Progenitor cell of endocrine pancreas (in vitro differentiated cells): Measurements from ENCODE around the gene MRPL24. TPM values are rescaled to one million over a fixed set of nuclear protein-coding genes. Genes with fewer than 3 reads are reported as not detected.
"Not testable (repeated sequence)": the region's sequence is repeated elsewhere in the genome, so short reads cannot be mapped to it uniquely, and the experiment has no call there.

Experiments used
- DNase-seq: peaks from one replicate; pipeline ENCODE4 v3.0.0; 2021; ENCODE audit warnings: low spot score; ENCODE audit not compliant: unreplicated experiment
- H3K27ac Mint-ChIP-seq: 2 replicates; pipeline ENCODE4 v1.8.0; 2021; ENCODE audit warnings: mild to moderate bottlenecking, moderate library complexity, mixed read lengths
- H3K27me3 Mint-ChIP-seq: 2 replicates; pipeline ENCODE4 v1.8.0; 2021; ENCODE audit warnings: mixed read lengths
- H3K36me3 Mint-ChIP-seq: 2 replicates; pipeline ENCODE4 v1.8.0; 2022; ENCODE audit warnings: mixed read lengths; ENCODE audit not compliant: insufficient read depth
- H3K4me1 Mint-ChIP-seq: 2 replicates; pipeline ENCODE4 v1.8.0; 2021; ENCODE audit warnings: low read depth, mixed read lengths
- H3K4me3 Mint-ChIP-seq: 2 replicates; pipeline ENCODE4 v1.8.0; 2021; ENCODE audit warnings: low read depth, mild to moderate bottlenecking, moderate library complexity, mixed read lengths
- H3K9me3 Mint-ChIP-seq: 2 replicates; pipeline ENCODE4 v1.8.0; 2021; ENCODE audit warnings: low read depth, mixed read lengths
- total RNA-seq: library from RNA; stranded (reverse); gene quantifications from 2 replicates; pipeline ENCODE4 v1.2.1, GENCODE V29; 2021
- TF ChIP-seq, protein P1 (sequence below): fragments of 200-600 bp; sonication (generic); IDR thresholded peaks from one replicate; pipeline ENCODE4 v1.5.0; 2021; ENCODE audit warnings: antibody characterized with exemption, mild to moderate bottlenecking; ENCODE audit not compliant: unreplicated experiment

MRPL24 gene
- total RNA-seq, 1 donor from 2014 or later, result 43.2 TPM

DNA sequence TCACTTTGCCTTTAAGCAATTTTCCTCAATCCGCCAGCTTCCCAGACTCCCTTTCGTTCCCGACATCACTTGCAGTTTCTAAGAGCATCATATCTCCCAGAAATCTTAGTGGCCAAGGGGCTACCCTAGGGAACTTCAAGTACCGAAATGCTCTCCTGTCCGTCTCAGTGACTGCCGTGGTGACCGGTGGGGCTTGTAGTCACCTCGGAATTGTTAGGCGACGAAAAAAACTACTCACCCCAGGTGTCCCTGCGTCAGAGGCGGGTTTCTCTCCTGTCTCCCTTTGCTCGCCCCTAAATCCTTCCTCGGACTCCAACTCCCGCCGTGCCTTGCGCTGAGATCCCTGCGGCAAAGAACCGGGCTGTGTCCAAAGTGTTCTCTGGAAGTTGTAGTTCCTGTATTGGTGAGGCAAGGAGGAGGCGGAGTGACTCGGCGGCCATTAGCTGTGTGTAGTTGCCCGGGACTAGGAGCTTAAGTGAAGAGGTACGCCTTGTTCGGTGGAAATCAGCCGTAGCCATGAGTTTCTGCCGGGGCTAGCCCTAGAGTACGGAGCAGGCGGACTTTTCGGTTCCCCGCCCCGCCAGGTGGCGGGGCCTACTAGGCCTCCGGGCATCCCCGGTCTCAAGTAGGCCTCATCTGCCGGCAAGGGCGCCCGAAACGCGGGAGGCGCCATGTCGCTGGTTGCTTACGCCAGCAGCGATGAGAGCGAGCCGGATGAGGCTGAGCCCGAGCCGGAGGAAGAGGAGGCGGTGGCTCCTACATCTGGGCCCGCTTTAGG lies 26.4 kb upstream of the MRPL24 start, which contains the start of gene PRCC:
Gene PRCC, plus strand, starts transcription at position 435 of the 778 bp plus-strand sequence. Its CDS starts 237 bp downstream, at position 672.
- Mint-ChIP-seq H3K27me3 (no peaks in the 10 kb centered on the region), H3K9me3 (no peaks in the 10 kb centered on the region), H3K36me3 (peaks cover 7% of the 10 kb centered on the region), H3K4me1 (peaks cover 34% of the 10 kb centered on the region), H3K27ac (peak within 1 kb of the TSS; percentile 89), H3K4me3 (no peak within 1 kb of the TSS)
- TF ChIP-seq, protein P1, sequence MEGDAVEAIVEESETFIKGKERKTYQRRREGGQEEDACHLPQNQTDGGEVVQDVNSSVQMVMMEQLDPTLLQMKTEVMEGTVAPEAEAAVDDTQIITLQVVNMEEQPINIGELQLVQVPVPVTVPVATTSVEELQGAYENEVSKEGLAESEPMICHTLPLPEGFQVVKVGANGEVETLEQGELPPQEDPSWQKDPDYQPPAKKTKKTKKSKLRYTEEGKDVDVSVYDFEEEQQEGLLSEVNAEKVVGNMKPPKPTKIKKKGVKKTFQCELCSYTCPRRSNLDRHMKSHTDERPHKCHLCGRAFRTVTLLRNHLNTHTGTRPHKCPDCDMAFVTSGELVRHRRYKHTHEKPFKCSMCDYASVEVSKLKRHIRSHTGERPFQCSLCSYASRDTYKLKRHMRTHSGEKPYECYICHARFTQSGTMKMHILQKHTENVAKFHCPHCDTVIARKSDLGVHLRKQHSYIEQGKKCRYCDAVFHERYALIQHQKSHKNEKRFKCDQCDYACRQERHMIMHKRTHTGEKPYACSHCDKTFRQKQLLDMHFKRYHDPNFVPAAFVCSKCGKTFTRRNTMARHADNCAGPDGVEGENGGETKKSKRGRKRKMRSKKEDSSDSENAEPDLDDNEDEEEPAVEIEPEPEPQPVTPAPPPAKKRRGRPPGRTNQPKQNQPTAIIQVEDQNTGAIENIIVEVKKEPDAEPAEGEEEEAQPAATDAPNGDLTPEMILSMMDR, result peak; percentile 17
- DNase-seq, result peak; percentile 95

GRCh38 chr1:156766298-156767100 lies 25.6 kb upstream of the MRPL24 start:
- no peaks in the 10 kb centered on the region for H3K9me3 Mint-ChIP-seq
- TF ChIP-seq, protein P1, result no peak
- no peak overlapping the region for H3K27ac Mint-ChIP-seq

GRCh38 chr1:156765666-156766065 lies 24.8 kb upstream of the MRPL24 start:
- peaks cover 23% of the 10 kb centered on the region for H3K4me1 Mint-ChIP-seq
- H3K36me3 Mint-ChIP-seq, result peaks cover 2% of the 10 kb centered on the region
- no peak overlapping the region for H3K4me3 Mint-ChIP-seq
- no peaks in the 10 kb centered on the region for H3K27me3 Mint-ChIP-seq
- no peak overlapping the region for H3K27ac Mint-ChIP-seq
- no peak for DNase-seq
- TF ChIP-seq, protein P1, result no peak
- no peaks in the 10 kb centered on the region for H3K9me3 Mint-ChIP-seq

More at GRCh38 chr1:156766298-156767100, 25.6 kb upstream of the MRPL24 start:
- Mint-ChIP-seq H3K36me3 (peaks cover 7% of the 10 kb centered on the region), H3K27me3 (no peaks in the 10 kb centered on the region), H3K4me3 (no peak overlapping the region), H3K4me1 (peaks cover 30% of the 10 kb centered on the region)
- no peak for DNase-seq

DNA sequence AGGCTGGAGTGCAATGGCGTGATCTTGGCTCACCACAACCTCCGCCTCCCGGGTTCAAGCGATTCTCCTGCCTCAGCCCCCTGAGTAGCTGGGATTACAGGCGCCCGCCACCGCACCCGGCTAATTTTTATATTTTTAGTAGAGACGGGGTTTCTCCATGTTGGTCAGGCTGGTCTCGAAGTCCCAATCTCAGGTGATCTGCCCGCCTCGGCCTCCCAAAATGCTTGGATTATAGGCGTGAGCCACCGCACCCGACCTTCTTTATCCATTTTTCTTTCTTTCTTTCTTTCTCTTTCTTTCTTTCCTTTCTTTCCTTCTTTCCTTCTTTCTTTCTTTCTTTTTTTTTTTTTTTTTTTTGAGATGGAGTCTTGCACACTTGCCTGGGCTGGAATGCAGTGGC lies 24.2 kb upstream of the MRPL24 start:
- not testable (repeated sequence) for H3K9me3 Mint-ChIP-seq, H3K4me3 Mint-ChIP-seq, H3K27me3 Mint-ChIP-seq, H3K27ac Mint-ChIP-seq, H3K36me3 Mint-ChIP-seq, DNase-seq
- peaks cover 21% of the 10 kb centered on the region for H3K4me1 Mint-ChIP-seq

DNA sequence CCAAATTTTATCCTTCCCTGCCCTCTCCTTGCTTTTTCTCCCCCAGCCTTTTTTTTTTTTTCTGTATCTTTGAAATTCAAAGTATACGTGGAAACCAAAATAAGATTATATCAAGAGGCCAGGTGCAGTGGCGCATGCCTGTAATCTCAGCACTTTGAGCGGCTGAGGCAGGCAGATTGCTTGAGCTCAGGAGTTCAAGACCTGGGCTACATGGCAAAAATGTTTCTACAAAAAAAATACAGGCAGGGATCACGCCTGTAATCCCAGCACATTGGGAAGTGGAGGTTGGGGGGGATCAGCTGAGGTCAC lies 19.9 kb upstream of the MRPL24 start:
- Mint-ChIP-seq H3K4me3 (no peak overlapping the region), H3K4me1 (no peaks in the 10 kb centered on the region), H3K9me3 (no peaks in the 10 kb centered on the region), H3K27me3 (no peaks in the 10 kb centered on the region), H3K36me3 (peaks cover 1% of the 10 kb centered on the region), H3K27ac (no peak overlapping the region)
- DNase-seq, result no peak
- TF ChIP-seq, protein P1, result no peak
